ENCODE measurements around the gene SEMA6B.

DNA sequence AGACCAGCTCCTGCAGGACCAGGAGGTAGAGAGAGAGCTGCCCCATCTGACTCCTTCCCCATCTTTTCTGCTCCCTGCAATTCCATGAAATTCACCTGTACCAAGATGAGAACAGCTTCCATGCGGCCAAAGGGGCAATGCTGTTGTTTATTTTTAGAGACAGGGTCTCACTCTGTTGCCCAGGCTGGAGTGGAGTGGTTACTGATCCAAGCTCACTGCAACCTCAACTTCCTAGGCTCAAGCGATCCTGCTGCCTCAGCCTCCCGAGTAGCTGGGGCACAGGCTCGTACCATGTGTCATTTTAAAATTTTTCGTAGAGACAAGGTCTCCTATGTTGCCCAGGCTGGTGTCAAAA is 37.6 kb downstream of the SEMA6B start:
- TF ChIP-seq POLR2AphosphoS5 (IDR thresholded peaks at IDR 0.05; ENCODE audit: borderline replicate concordance, low read depth, low read length): no peak
- TF ChIP-seq EZH2 (IDR thresholded peaks at IDR 0.05): no peak
